Fibroblast of skin of scalp (primary cell): Measurements from ENCODE around the gene RPL14. TPM values are rescaled to one million over a fixed set of nuclear protein-coding genes. Genes with fewer than 3 reads are reported as not detected.
"Not testable (repeated sequence)": the region's sequence is repeated elsewhere in the genome, so short reads cannot be mapped to it uniquely, and the experiment has no call there.

Experiments
- DNase-seq: peaks from one replicate; pipeline ENCODE4 v3.0.0-alpha.2; 2013
- polyA plus RNA-seq, 2 experiments: library from polyadenylated mRNA; unstranded; fragments of 120-200 nt; gene quantifications; one replicate each; pipeline ENCODE4 v1.2.1, GENCODE V29; 2013; ENCODE audit not compliant: insufficient read length in 2 of 2

Gene RPL14
- 1,785 TPM for polyA plus RNA-seq (2013, experiment 1 of 2; ENCODE audit: insufficient read length)
- polyA plus RNA-seq (2013, experiment 2 of 2; ENCODE audit: insufficient read length), result 1,555 TPM

DNA sequence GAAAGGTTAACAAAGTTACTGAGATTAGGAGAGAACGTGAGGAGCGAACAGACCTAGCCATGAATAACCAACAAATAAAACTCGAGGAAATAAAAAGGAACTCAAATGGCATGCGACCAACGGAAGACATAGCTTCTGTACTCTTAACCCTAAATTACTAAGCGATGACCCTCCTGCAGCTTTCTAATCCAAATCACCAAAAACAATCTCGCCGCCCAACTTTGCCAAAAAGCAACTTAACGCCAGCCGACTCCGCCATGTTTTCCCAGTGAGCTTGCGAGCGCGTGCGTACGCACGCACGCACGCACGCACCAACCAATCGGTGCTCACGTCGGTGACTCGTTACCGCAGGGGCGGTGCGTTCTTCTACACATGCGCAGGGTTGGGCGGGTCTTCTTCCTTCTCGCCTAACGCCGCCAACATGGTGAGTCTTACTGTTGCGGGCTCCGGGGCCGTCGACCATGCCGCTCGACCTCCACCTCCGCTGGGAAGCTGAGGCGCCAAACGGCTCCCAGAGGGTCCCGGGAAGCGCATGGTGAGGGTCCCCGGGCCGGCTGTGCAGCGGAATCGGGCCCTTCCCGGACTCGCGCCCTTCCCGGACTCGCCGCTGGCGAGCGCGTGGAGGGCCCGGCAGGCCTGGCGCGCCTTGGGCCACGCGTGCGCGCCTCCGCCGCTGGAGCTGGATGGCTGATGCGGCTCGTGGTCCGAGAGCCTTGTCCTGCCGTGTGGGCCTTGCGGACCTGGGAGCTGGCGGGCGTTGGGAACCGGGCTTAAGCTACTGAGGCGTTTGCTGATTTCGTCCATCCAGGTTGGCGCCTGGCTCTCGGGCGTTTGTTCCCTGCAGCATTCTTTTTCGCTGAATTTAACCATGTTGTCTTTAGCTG, at the start of gene RPL14:
RPL14 (plus strand) TSS at position 400 of the 884 bp plus-strand sequence; CDS start at position 533, 133 bp downstream.
- peak; percentile 97 for DNase-seq

DNA sequence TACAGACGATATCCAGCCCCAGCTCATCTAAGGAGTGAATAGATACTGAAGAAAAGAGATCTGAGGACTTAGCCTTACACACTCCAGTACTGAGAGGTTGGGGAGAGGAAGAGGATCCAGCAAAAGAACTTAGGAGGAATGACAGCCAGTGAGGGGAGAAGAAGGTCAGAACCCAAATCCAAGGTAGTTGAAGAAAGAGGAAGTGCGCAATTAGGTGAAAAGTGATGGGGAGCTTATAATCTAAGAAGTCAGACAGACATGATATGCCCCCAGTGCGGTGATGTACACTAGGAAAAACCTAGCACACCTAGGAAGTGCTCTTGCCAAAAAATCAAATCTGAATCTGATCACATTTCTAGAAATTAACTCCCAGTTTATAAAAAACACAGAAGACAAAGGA, 49.5 kb upstream of the RPL14 start:
- no peak for DNase-seq

DNA sequence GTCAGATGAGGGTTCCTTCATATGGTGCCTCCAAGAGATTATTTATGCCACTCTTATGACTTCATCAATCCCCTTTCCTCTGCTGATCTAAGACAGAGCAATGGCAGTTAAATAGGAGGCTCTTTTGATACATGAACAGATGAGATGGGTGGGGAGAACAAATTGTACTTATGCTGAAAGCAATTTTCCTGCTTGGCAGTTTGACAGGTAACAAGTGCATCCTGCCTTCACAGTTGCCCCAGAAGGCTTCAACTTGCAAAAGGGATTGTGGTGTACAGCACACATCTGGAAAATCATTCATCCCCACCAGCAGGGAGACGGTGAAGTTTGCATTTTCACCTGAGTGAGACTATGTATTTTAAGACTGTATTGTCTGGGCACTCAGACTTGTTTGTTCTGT, 42.9 kb upstream of the RPL14 start:
- no peak for DNase-seq

DNA sequence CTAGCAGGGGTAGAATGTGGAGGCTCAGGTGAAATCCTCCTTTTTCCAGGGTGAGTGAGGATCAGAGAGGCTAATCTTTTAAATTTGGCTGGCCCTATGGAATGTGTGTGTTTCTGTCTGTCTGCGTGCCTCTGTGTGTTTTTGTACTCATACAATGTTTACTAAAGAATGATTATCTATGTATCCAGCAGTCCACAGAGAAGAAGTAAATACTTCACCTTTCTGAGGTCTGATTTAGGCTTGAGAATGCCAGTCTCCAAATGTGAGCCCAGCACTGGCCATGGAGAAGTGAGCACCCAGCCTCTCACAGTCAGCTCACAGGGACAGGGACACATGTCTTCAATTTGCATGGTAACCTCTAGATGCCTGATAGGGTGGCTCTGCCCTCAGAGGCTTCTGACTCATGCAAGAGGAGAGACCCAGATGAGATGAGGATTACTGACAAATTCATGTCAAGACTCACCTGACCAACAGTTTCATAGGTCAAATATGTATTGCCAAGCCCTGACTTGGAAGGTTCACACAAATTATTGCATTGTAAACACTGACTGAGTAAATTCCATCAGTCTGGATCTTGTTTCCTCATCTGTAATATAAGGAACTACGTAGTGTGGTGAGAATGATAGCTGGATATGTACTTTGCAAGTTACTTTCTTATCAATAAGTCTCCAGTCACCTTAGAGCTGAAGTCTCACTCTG, 39.1 kb upstream of the RPL14 start:
- DNase-seq, result peak; percentile 4

DNA sequence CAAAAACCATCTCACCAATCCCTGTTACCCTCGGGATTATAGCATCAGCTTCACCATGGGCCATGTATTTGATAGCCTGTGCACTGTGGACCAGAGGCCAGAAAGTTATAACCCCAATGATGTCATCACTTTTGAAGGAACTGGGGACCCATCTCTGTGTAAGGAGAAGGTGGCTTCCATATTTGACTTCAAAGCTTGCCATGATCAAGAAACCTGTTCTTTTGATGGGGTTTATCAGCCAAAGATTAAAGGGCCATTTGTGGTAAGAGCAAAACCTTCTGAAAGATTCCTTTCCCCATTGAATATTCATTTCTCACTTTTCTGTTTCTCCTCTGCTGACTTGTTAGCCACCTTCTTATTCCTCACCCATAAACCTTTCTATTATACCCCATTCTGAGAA, 34.3 kb upstream of the RPL14 start:
- DNase-seq, result no peak

DNA sequence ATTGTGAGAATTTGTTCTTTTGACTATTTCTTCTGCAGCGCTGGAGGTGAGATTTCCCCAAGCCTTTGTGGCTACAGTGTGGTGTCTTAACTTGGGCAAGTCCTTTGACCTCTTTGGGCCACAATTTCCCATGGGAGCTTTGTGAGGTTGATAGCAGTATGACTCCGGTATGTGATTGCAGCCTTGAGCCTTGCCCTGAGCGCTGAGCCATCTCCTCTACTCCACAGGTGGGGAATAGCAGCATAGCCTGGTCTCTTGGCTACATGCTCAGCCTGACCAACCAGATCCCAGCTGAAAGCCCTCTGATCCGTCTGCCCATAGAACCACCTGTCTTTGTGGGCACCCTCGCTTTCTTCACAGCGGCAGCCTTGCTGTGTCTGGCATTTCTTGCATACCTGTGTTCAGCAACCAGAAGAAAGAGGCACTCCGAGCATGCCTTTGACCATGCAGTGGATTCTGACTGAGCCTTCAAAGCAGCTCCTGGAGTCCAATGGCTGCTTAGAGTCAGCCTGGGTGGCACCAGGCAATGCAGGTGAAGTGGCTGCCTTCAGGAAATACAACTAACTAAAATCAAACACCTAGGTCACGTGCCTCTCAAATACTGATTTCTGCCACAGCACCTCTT, 30.0 kb upstream of the RPL14 start:
- no peak for DNase-seq

DNA sequence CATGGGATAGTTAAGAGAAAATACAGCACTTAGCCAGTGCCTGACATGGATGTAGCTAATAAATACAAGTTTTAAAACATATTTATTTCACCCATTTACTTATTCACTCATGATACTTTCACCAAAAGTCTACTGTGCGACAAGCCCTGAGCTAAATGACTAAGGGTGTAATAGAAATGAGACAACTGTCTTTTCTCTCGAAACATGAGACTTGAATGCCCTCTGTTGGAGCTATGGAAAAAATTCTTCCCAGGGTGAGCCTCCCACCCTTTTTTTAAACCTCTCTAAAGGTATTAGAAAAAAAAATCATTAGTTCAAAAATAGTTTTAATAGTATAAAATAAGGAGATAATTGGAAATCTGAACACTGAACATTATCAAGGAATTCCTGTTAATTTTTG, 24.3 kb upstream of the RPL14 start:
- DNase-seq, result no peak

DNA sequence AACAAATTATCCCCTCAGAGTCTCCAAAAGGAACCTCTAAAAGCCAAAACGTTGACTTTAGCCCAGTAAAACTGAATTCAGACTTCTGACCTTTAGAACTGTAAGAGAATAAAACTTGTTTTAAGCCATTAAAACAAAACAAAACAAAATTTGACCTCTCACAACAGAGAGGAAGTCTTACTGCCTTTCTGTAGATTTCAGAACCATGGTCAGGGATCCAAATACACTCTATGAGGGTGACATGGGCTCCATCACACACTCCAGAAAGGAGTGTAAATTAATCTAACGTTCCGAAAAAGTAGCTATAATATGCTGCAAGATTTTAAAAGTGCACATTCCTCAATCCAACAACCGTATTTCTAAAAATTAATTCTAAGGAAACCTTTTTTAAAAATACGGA, 19.2 kb upstream of the RPL14 start:
- no peak for DNase-seq

DNA sequence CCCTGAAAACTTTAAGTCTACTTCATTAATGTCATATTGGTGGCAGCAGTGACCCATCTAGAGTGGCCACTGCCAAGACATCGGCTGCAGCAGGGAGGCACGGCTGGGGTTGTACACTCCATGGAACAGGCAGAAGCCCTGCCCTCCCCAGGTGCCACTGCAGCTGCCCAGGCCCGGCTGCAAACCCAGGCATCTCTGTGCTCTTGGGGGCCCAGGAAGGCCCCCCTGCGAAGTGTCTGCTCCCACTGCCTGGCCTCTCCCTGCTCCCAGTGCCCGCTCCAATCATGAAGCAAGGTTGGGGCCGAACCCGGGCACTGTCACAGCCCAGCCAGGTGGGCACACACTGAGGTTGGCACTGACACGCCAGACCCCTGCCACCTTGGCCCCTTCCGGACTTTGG, 12.1 kb upstream of the RPL14 start:
- DNase-seq, result no peak

DNA sequence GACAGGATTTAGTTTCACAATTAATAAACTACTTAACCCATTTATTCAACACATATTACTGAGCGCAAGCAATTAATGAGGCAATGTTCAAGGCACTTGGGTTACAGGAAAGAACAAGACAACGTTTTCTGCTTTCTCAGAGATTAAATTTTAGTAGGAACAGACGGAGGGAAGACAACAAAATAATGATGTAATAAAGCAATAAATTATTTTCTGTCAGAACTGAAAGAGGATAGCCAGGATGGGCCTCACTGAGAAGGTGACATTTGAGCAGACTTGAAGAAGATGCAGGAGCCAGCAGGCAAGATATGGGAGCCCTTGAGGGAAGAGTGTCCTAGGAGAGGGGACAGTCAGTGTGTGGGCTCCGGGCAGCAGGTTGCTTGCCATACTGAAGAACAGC, 11.3 kb upstream of the RPL14 start:
- no peak for DNase-seq

DNA sequence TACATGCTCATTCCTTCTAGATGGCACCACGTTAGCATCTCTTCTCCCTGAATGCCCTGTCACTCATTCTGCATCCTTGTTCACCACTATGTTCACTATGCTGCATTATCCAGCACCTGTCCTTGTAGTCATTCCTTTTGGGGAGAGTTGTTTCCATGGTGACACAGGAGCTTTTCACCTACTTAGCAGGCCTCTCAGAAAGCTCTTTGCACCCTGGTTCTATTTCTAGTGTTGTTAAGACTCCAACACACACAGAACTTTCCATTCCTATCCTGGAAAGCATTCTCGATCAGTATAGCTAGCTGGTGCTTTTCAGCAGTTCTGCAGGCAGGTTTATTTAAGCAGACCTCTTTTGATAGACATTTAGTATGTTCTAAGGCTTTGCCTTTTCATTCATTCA, 6.7 kb upstream of the RPL14 start:
- DNase-seq, result no peak

DNA sequence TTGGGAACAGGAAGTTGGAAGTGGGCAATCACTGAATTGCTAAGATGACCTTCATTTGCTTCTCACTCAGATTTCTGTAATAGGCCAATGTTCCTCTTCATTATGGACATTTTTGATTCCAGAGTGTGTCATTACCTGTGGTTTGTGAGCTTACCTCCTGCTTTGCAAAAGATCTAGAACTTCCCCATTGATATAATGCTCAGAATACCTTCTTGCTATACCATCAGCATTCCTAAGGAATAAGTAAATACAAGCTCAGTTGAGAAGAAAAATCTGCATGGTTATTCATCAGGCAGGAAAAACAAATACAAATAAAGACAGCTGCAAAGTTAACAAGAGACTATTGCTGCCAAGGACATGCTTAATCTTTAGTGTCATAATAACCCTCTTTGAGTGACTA, 5.6 kb upstream of the RPL14 start:
- no peak for DNase-seq

DNA sequence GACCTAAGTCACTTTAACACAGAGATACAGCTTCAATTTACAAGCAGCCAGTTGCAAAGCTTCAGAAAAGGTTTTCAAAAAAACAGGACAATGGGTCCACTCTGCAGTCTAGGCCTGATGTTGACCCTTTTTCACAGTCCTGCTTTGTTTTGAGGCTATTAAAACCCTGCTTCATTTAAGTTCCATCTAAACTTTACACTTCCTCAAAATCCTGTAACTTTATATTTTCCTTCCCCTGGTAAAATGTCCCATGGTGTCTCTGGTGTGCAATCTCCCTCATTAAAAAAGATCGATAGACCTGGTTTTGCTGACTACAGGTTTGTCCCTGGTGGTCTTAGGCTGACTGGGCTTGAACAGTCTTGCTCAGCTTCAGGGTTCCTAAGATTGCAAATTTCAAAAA, 5.1 kb upstream of the RPL14 start:
- DNase-seq, result no peak

DNA sequence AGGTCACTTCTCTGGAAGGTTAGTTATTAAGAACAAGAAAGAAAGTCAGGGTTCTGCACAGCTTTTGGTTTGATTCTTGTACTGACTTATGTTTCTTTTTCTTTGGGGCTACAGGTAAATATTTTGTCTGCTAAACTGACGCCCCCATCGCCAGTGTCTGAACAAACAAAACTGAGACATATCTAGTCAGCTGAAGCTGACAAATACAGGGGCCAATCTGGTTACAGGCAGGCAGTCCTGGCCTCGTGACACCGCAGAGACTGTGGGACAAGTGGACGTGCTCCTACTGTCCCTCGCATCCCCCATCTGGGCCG, 4.6 kb upstream of the RPL14 start:
- no peak for DNase-seq

DNA sequence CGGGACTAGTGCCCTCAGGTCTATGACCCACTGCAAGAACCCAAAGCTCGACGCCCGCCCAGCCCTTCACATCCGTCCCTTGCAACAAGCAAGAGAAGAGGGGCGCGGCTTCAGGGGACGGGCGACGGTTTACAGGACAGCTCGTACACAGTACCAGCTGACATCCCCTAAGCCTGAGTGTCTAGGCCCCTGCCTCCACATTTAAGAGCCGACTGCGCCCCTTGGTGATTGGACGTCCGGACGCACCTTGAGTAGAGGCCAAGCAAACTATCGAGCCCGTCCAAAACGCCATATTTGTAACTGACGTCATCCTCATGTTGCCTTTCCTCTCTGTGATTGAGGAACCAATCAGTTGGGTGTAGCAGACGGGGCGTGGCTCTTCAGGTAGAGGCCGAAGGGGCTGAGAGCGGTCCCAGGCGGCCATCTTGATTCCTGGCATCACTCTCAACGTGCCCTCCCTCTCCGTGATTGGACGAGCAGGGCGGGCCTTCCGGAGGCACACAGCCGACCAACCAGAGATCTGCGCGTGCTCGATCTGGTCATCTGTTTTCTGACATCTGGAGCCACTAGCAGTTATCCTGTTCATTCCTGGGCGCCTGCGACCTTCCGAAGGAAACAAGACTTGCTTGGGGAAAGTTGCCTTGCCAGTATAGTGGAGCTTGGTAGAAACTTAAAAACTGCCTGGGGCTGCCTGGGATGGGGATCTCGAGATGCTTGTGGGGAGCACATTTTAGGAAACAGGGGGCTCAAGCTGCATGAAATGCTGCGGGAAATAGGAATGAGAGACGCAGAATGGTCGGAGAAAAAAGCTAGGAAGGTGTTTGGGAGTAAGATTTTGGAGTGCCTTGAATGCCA, 4.0 kb upstream of the RPL14 start:
- peak; percentile 98 for DNase-seq

DNA sequence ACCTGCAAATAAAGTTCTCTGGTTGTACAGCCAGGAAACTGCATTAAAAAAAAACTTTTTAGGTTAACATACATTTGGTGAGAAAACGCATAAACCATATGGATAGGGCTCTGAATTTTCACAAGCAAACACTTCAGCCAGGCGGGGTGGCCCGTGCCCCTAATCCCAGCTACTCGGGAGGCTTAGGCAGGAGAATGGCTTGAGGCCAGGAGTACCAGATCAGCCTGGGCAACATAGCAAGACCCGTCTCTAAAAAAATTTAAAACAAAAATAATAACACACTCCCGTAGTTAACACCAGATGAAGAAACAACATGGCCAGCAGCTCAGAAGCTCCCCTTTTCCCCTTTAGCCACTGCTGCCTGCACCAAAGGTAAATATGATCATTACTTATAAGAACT, 3.2 kb upstream of the RPL14 start:
- no peak for DNase-seq

DNA sequence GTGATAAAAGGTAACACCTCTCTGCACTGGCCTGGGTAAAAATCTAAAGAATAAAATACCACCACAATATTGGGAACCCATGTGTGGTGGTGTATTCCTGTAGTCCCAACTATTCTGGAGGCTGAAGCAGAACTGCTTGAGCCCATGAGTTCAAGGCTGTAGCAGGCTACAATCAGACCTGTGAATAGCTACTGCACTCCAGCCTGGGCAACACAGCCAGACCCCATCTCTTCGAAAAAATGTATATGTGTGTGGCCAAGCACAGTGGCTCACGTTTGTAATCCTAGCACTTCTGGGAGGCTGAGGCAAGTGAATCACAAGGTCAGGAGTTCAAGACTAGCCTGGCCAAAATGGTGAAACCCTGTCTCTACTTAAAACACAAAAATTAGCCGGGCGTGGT, 1.8 kb upstream of the RPL14 start:
- no peak for DNase-seq

DNA sequence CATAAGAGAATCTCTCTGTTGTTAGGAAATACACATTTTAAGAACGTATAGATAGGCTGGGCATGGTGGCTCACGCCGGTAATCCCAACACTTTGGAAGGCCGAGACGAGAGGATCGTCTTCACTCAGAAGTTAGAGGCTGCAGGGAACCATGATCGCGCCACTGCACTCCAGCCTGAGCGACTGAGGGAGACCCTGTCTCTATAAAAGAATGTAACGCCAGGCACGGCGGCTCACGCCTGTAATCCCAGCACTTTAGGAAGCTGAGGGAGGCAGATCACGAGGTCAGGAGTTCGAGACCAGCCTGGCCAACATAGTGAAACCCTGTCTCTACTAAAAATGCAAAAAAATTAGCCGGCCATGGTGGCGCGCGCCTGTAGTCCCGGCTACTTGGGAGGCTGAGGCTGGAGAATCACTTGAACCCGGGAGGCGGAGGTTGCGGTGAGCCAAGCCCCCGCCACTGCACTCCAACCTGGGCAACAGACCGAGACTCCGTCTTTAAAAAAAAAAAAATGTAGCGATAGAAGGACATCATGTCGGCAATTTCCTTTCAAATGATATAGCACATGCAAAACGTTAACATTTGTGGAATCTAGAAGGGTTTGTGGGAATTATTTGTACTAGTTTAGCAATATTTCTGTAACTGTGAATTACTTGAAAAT, 730 bp upstream of the RPL14 start:
- DNase-seq, result no peak

DNA sequence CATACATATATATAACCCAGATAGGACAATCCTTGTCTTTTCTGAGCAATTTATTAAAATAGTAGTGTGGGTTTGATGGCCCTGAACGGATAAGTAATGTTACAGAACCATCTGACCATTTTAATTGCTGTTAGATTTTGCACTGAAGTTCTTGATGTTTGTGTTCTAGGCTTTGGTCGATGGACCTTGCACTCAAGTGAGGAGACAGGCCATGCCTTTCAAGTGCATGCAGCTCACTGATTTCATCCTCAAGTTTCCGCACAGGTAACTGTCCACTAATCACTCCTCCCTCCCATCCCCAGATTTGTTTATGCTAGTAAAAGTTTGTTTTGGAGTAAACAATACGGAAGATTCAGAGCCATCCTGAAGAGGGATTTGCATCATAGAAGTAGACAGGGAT, 1.3 kb downstream of the RPL14 start:
- DNase-seq, result no peak

DNA sequence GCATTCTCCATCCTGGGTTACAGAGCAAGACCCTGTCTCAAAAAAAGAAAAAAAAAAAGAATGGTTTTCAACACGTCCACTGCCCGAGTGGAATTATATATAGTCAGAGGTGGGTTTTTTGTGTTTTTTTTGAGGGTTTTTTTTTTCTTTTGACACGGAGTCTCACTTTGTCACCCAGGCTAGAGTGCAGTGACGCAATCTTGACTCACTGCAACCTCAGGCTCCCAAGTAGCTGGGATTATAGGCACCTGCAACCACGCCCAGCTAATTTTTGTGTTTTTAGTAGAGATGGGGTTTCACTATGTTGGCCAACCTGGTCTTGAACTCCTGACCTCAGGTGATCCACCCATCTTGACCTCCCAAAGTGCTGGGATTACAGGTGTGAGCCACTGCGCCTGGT, 3.3 kb downstream of the RPL14 start:
- DNase-seq, result not testable (repeated sequence)

DNA sequence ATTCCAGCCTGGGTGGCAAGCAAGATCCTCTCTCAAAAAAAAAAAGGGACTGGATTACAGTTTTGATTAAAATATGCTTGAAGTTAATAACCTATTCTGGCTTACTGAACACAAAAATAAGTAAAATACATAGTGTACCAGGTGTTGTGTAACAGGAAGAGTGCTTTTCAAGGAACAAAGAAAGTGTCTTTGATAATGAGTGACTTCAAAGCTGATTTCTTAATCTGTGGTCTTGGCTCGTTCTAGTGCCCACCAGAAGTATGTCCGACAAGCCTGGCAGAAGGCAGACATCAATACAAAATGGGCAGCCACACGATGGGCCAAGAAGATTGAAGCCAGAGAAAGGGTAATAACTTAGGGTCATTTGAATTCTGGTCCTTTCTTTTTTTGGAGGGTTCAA, 4.0 kb downstream of the RPL14 start:
- DNase-seq, result no peak

DNA sequence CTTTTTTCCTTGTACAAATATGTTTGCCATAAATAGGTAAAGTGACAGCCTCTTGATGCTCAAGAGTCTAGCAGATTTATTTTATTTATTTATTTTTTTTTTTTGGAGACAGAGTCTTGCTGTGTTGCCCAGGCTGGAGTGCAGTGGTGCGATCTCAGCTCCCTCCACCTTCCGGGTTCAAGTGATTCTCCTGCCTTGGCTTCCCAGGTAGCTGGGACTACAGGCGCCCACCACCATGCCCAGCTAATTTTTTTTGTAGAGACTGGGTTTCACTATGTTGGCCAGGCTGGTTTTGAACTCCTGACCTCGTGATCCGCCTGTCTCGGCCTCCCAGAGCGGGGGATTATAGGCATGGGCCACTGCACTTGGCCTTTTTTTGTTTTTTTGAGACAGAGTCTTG, 5.7 kb downstream of the RPL14 start:
- not testable (repeated sequence) for DNase-seq
